Caco-2 (cell line): ENCODE results near the gene PRKAR1A. TPM values are rescaled to one million over a fixed set of nuclear protein-coding genes. Genes with fewer than 3 reads are reported as not detected.
"Not testable (repeated sequence)": the region's sequence is repeated elsewhere in the genome, so short reads cannot be mapped to it uniquely, and the experiment has no call there.

ENCODE experiments used
- BruUV-seq: library from RNA; stranded (reverse); fragments of 400-500 nt; replicated peaks from 2 replicates; lab custom pipeline; 2021; lab: Mats Ljungman, UMichigan
- CTCF ChIA-PET: fragments of 300-600 bp; sonication (Branson Sonifier 250); formaldehyde crosslinking; loops from one replicate; lab custom pipeline; 2022; ENCODE audit warnings: antibody characterized with exemption; lab: Charles Lee
- POLR2A ChIA-PET: fragments of 300-600 bp; sonication (Branson Sonifier 250); formaldehyde crosslinking; loops from one replicate; lab custom pipeline; 2022; ENCODE audit warnings: antibody characterized with exemption; lab: Charles Lee
- DNase-seq, 2 experiments: peaks; one replicate each; pipeline versions ENCODE4 v3.0.0 to v3.0.0-alpha.2; 2020 to 2022
- H3K27me3 ChIP-seq: replicated peaks from 2 replicates; pipeline ENCODE4 v1.6.0; 2011; ENCODE audit warnings: low read length; ENCODE audit not compliant: control insufficient read depth, insufficient read depth
- H3K36me3 ChIP-seq: 2 replicates; pipeline ENCODE4 v1.5.1; 2011; ENCODE audit warnings: low read length; ENCODE audit not compliant: control insufficient read depth, insufficient read depth
- H3K4me1 ChIP-seq: fragments of 250-450 bp; sonication (Bioruptor Pico); 2 replicates; pipeline ENCODE4 v1.5.1; 2020; ENCODE audit warnings: mild to moderate bottlenecking
- H3K4me3 ChIP-seq: 2 replicates; pipeline ENCODE4 v1.5.1; 2011; ENCODE audit warnings: low read depth, mild to moderate bottlenecking, control low read depth, low read length
- H3K9me3 ChIP-seq: fragments of 250-450 bp; sonication (Bioruptor Pico); 2 replicates; pipeline ENCODE4 v1.5.1; 2020; ENCODE audit warnings: mild to moderate bottlenecking, moderate library complexity
- H3K27ac Mint-ChIP-seq: one replicate; pipeline ENCODE4 v1.8.0; 2022; ENCODE audit warnings: mixed read lengths; ENCODE audit not compliant: unreplicated experiment
- H3K27me3 Mint-ChIP-seq: one replicate; pipeline ENCODE4 v1.8.0; 2022; ENCODE audit warnings: mixed read lengths; ENCODE audit not compliant: insufficient read depth, unreplicated experiment
- H3K36me3 Mint-ChIP-seq: one replicate; pipeline ENCODE4 v1.8.0; 2022; ENCODE audit warnings: mild to moderate bottlenecking, mixed read lengths; ENCODE audit not compliant: insufficient read depth, unreplicated experiment
- H3K4me1 Mint-ChIP-seq: one replicate; pipeline ENCODE4 v1.8.0; 2022; ENCODE audit warnings: low read depth, mixed read lengths; ENCODE audit not compliant: unreplicated experiment
- H3K4me3 Mint-ChIP-seq: one replicate; pipeline ENCODE4 v1.8.0; 2022; ENCODE audit warnings: mild to moderate bottlenecking, moderate library complexity, mixed read lengths; ENCODE audit not compliant: unreplicated experiment
- H3K9me3 Mint-ChIP-seq: one replicate; pipeline ENCODE4 v1.8.0; 2022; ENCODE audit warnings: mixed read lengths; ENCODE audit not compliant: unreplicated experiment
- intact Hi-C: fragments of 100-400 bp; cut with micrococcal nuclease; formaldehyde crosslinking; loops from one replicate; pipeline ENCODE4 v1.10.0; 2022; ENCODE audit not compliant: unreplicated experiment
- total RNA-seq: library from RNA; stranded (reverse); gene quantifications from 2 replicates; pipeline ENCODE4 v1.2.3, GENCODE V29; 2022
- TF ChIP-seq, protein P1 (sequence below), 2 experiments: fragments of 200-600 bp in 1 of 2; IDR thresholded peaks; 1 replicate in 1 of 2; 2 replicates in 1 of 2; pipeline versions ENCODE4 v1.5.1 to v1.8.0; 2011 to 2022; ENCODE audit warnings: antibody characterized with exemption in 1 of 2, control low read depth in 1 of 2, inconsistent platforms in 1 of 2, low read depth in 1 of 2, low read length in 1 of 2, mild to moderate bottlenecking in 1 of 2, moderate library complexity in 1 of 2; ENCODE audit not compliant: insufficient read depth in 1 of 2, severe bottlenecking in 1 of 2, unreplicated experiment in 1 of 2

PRKAR1A gene
- total RNA-seq, 1 experiment from 2014 or later: 160 TPM

DNA sequence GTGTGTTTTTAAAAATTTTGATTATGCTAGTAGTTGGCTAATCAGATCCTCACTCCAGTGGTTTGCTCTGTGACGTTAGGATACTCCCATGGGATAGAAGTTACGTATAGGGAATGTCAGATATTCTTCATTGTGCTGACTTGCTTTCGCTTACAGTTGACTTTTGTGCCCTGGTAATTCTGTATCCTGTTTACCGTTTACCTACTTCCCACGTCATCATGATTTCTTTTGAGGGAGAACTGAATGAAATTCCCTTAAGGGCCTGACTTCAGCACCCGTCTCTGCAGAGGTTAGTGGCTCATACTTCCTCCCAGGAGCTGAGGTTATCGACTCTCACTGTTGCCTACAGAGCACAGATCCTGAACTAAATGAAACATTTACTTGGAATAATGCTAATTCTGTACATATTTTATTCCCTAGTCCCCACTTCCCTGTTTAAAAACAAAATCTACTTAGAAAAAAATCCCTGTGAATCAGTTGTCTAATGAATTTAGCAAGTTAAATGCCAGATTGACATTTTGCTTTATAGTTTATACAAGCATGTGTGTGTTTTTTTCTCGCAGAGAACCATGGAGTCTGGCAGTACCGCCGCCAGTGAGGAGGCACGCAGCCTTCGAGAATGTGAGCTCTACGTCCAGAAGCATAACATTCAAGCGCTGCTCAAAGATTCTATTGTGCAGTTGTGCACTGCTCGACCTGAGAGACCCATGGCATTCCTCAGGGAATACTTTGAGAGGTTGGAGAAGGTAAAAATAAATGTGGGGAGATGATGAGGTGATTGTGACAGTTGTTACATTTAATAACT, 2.8 kb downstream of the PRKAR1A start:
- POLR2A ChIA-PET: no interaction called here
- H3K9me3 ChIP-seq: peaks cover 4% of the 10 kb centered on the region; the same call in 1 of the 2 replicates
- BruUV-seq: no TSS peak
- no peak for DNase-seq
- H3K27me3 ChIP-seq: no peaks in the 10 kb centered on the region
- Mint-ChIP-seq H3K9me3 (no peaks in the 10 kb centered on the region), H3K36me3 (peaks cover 52% of the 10 kb centered on the region), H3K27me3 (no peaks in the 10 kb centered on the region), H3K4me3 (peak overlapping the region; percentile 93), H3K4me1 (peaks cover 10% of the 10 kb centered on the region), H3K27ac (no peak overlapping the region)
- H3K4me3 ChIP-seq: no peak overlapping the region
- H3K4me1 ChIP-seq: peaks cover 15% of the 10 kb centered on the region
- intact Hi-C loops: no loop called here
- TF ChIP-seq, protein P1, sequence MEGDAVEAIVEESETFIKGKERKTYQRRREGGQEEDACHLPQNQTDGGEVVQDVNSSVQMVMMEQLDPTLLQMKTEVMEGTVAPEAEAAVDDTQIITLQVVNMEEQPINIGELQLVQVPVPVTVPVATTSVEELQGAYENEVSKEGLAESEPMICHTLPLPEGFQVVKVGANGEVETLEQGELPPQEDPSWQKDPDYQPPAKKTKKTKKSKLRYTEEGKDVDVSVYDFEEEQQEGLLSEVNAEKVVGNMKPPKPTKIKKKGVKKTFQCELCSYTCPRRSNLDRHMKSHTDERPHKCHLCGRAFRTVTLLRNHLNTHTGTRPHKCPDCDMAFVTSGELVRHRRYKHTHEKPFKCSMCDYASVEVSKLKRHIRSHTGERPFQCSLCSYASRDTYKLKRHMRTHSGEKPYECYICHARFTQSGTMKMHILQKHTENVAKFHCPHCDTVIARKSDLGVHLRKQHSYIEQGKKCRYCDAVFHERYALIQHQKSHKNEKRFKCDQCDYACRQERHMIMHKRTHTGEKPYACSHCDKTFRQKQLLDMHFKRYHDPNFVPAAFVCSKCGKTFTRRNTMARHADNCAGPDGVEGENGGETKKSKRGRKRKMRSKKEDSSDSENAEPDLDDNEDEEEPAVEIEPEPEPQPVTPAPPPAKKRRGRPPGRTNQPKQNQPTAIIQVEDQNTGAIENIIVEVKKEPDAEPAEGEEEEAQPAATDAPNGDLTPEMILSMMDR (IDR thresholded peaks at IDR 0.05; ENCODE audit: insufficient read depth in 1 of 2, low read depth in 1 of 2, low read length in 1 of 2, severe bottlenecking in 1 of 2, unreplicated experiment in 1 of 2): no peak
- peaks cover 2% of the 10 kb centered on the region for H3K36me3 ChIP-seq
- CTCF ChIA-PET: no interaction called here

DNA sequence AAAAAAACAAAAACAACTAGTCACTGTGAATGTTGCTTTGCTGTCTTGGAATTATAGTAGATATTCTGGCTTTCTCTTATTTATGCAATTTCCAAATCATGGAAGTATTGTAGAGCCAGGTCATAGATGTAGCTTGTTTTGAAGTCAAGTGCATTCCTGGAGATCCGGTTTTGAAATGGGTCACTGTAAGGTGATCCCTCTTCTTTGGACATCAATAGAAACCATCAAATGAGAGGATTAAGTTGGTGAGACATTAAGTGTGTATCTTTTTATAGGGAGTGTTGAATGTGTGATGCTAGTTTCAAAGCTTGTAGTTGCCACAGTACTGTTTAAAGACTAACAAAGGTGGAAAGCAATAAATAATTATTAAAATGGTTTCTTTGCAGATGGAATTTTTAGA, 4.5 kb downstream of the PRKAR1A start:
- no TSS peak for BruUV-seq
- no peaks in the 10 kb centered on the region for H3K27me3 ChIP-seq
- peaks cover 4% of the 10 kb centered on the region; the same call in 1 of the 2 replicates for H3K9me3 ChIP-seq
- POLR2A ChIA-PET: no interaction called here
- peaks cover 2% of the 10 kb centered on the region for H3K36me3 ChIP-seq
- intact Hi-C loops: no loop called here
- Mint-ChIP-seq H3K4me3 (no peak overlapping the region), H3K27ac (no peak overlapping the region), H3K9me3 (no peaks in the 10 kb centered on the region), H3K36me3 (peaks cover 54% of the 10 kb centered on the region), H3K4me1 (peaks cover 10% of the 10 kb centered on the region), H3K27me3 (no peaks in the 10 kb centered on the region)
- no peak overlapping the region for H3K4me3 ChIP-seq
- peaks cover 10% of the 10 kb centered on the region for H3K4me1 ChIP-seq
- TF ChIP-seq, protein P1 (IDR thresholded peaks at IDR 0.05; ENCODE audit: insufficient read depth in 1 of 2, low read depth in 1 of 2, low read length in 1 of 2, severe bottlenecking in 1 of 2, unreplicated experiment in 1 of 2): no peak
- DNase-seq: no peak
- CTCF ChIA-PET: no interaction called here

DNA sequence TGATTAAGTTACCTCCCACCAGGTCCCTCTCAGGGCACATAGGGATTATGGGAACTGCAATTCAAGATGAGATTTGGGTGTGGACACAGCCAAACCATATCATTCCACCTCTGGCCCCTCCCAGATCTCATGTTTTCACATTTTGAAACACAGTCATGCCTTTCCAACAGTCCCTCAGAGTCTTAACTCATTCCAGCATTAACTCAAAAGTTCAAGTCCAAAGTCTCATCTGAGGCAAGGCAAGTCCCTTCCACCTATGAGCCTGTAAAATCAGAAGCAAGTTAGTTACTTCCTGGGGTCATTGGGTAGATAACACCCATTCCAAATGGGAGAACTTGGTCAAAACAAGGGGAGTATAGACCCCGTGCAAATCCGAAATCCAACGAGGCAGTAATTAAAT, 5.4 kb downstream of the PRKAR1A start:
- BruUV-seq, H3K27ac Mint-ChIP-seq, H3K4me3 Mint-ChIP-seq, H3K27me3 ChIP-seq, H3K9me3 ChIP-seq, intact Hi-C loops, H3K9me3 Mint-ChIP-seq, H3K4me1 Mint-ChIP-seq, CTCF ChIA-PET, H3K36me3 ChIP-seq, H3K4me1 ChIP-seq, H3K4me3 ChIP-seq, DNase-seq, H3K27me3 Mint-ChIP-seq, POLR2A ChIA-PET: not testable (repeated sequence)
- peaks cover 54% of the 10 kb centered on the region for H3K36me3 Mint-ChIP-seq
